ENCODE measurements around the gene RAB33A.
A peak's percentile ranks its signal among the peaks of the same experiment; 100 is the strongest.

The RAB33A gene

DNA sequence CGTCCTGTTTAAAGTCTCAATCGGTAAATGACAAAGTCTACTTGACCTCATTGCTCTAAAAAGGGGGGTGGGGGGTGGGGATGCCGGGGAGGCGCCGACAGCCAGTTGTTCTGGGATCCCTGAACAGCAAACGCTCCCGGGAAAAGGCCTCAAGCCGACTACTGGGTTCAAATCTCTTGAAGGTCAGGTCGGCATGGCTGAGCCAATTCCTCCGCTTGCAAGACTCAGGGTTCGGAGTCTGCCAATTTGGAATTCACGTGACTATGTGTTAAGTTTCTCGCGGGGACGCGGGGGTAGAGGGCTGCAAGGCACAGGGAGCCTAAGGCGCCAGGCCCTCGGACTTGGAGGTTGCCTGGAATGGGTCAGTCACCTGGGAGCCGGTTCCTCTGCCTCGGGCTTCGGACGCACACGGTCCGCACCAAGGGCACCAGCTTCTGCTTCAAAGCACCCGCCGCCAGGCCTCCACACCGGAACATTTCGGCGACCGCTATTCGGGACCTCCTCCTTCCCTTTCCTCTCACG, 6.5 kb upstream of the RAB33A start:
- peak overlapping the region; percentile 87 for H3K27ac ChIP-seq
- TF ChIP-seq, protein P1, sequence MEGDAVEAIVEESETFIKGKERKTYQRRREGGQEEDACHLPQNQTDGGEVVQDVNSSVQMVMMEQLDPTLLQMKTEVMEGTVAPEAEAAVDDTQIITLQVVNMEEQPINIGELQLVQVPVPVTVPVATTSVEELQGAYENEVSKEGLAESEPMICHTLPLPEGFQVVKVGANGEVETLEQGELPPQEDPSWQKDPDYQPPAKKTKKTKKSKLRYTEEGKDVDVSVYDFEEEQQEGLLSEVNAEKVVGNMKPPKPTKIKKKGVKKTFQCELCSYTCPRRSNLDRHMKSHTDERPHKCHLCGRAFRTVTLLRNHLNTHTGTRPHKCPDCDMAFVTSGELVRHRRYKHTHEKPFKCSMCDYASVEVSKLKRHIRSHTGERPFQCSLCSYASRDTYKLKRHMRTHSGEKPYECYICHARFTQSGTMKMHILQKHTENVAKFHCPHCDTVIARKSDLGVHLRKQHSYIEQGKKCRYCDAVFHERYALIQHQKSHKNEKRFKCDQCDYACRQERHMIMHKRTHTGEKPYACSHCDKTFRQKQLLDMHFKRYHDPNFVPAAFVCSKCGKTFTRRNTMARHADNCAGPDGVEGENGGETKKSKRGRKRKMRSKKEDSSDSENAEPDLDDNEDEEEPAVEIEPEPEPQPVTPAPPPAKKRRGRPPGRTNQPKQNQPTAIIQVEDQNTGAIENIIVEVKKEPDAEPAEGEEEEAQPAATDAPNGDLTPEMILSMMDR (IDR thresholded peaks at IDR 0.05), result no peak
- no peak for TF ChIP-seq ZFX (IDR thresholded peaks at IDR 0.05; ENCODE audit: borderline replicate concordance)

DNA sequence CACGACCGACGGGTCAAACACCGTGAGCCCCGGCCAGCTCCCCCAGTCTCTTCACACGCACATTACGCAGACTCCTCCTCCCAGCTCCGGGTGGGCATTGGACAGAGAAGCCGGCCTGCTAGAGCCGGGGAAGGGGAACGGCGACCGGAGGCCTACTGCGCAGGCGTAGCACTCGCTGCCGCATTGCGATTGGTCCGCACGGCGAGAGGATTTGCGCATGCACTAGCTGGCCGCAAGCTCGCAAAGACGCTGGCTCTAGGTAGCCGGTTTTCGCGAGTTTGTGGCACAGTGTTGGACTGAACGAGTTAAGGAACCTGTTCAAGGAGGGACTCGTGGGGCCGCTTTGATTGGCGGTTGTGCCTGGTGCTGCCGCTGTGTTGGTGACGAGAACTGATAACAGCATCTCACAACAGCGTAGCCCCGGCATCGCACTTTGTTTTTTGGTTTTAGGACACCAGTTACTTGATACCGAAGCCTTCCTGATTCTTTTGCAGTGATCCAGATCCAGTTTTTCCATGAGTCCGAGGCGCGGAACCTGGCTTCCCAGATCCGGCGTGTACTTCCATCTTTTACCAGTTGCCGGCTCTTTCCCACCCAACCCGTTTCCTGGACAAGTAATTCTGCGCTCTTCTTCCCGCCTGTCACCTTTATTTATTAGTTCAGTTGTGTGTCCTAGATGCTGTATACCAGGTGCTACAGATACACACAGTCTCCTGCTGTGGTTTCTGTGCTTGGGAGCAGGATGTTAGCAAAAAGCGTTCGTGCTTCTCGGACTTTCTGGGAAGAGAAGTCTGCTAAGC, 5.9 kb upstream of the RAB33A start, which contains the start of gene AIFM1:
Gene AIFM1, minus strand, starts transcription at position 139 of the 800 bp plus-strand sequence. CDS start 185 bp downstream, outside the sequence.
- peak within 1 kb of the TSS; percentile 87 for H3K27ac ChIP-seq
- TF ChIP-seq ZFX (IDR thresholded peaks at IDR 0.05; ENCODE audit: borderline replicate concordance), result no peak
- TF ChIP-seq, protein P1 (IDR thresholded peaks at IDR 0.05), result no peak

DNA sequence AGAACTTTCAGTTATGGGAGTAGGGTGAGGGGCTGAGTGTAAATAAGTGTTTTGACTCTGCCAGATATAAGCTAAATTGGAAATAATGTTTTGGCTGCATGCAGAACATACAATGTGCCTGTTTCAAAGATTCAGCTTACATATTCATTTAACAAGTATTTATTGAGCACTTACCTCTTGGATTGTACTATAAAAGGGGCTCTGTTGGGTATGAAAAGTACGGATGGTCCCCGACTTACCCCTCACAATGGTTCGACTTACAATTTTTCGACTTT, 5.3 kb upstream of the RAB33A start:
- peak overlapping the region; percentile 87 for H3K27ac ChIP-seq
- no peak for TF ChIP-seq ZFX (IDR thresholded peaks at IDR 0.05; ENCODE audit: borderline replicate concordance)
- TF ChIP-seq, protein P1 (IDR thresholded peaks at IDR 0.05), result no peak

DNA sequence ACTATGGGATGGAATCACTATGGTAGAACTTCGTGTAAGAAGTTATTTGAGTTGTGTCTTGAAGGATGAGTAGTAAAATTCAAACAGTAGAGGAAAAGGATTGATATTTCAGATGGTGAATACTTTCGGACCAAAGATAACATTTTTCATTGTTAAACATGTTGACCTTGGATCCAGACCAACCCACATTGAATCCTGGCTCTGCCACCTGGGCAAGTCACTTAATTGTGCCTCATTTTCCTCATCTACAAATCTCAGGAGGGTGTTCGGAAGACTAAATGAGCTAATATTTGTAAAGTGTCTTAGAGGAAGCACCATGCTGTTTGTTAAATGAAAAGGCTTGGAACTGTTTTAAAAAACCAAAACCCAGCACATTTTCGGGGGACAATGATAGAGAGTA, 4.7 kb upstream of the RAB33A start:
- peak overlapping the region; percentile 87 for H3K27ac ChIP-seq

DNA sequence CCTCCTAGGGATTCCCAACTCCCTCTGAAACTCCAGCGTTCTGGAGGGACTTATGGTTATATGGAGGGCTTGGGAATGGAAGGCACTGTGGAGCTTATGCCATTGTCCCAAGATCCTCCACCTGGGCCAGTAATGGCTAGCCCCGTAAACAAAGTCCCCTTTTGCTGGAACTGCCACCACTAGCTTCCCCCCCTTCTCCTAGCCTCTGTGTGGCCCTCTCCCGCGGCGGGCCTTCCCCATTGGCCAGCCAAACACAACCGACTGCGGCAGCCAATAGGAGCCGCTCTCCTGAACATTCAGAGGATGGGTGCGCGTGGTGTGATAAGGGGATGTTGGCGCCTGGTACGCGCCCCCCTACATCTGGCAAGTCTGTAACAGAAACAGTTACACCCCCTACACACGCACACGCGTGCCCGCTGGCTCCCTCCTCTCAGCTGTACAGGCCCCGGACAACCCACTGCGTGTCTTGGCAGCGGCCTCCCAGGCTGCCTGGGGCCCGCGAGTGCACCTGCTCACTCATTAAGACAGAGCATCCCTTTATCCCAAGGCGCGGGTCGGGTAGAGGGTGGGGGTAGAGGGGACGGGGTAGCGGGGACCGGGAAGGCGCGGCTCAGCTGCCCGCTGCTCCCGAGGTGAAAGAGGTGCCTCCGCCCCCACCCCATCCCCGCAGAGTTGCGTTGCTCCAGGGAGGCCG, 863 bp upstream of the RAB33A start:
- no peak for TF ChIP-seq ZFX (IDR thresholded peaks at IDR 0.05; ENCODE audit: borderline replicate concordance)
- TF ChIP-seq, protein P1 (IDR thresholded peaks at IDR 0.05), result no peak
- H3K27ac ChIP-seq, result no peak overlapping the region

More for the DNA sequence above, 4.7 kb upstream of the RAB33A start:
- TF ChIP-seq, protein P1 (IDR thresholded peaks at IDR 0.05), result no peak
- TF ChIP-seq ZFX (IDR thresholded peaks at IDR 0.05; ENCODE audit: borderline replicate concordance), result no peak

DNA sequence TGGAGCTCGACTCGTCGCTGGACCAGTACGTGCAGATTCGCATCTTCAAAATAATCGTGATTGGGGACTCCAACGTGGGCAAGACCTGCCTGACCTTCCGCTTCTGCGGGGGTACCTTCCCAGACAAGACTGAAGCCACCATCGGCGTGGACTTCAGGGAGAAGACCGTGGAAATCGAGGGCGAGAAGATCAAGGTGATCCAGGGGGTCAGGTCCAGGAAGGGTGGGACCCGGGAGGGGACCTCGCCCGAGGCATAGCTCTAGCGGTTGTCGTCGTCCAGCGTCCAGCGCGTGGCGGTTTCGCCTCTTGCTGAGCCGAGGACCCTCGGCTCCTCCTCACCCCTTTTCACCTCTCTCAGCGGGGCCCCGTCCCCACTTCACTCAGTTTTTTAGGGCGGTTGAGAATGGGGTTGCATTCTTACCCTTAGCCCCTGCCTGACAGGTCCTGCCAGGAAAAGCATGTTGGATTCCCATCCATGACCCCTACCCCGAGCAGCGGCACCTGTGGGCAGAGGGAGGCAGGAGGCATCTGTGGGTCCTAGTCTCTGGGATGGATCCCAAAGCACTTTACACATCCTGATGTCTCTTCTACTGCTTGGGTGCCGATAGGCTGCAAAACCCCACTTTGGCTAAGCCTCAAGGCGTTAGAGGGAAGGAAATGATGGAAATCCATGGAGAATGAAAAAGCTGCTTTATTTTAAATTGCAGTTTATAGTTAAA, 524 bp downstream of the RAB33A start:
- no peak overlapping the region for H3K27ac ChIP-seq
- TF ChIP-seq ZFX (IDR thresholded peaks at IDR 0.05; ENCODE audit: borderline replicate concordance), result no peak
- TF ChIP-seq, protein P1 (IDR thresholded peaks at IDR 0.05), result no peak
